Renal pelvis (tissue), 4 donors: ENCODE results near the gene MRPL39. TPM values are rescaled to one million over a fixed set of nuclear protein-coding genes. Genes with fewer than 3 reads are reported as not detected.

Experiments
- DNase-seq: peaks from one replicate; pipeline ENCODE4 v3.0.0-alpha.2; 2013
- polyA plus RNA-seq, 3 donors: library from polyadenylated mRNA; unstranded; fragments of 120-200 nt; gene quantifications; one replicate each; pipeline ENCODE4 v1.2.1, GENCODE V29; 2013; ENCODE audit not compliant: insufficient read length in 3 of 3

MRPL39 gene
- polyA plus RNA-seq, 3 donors = 36.2 to 43.0 (median 37.9) TPM

- no peak for DNase-seq
These were observed 33.7 kb downstream of the MRPL39 start for GRCh38 chr21:25573409-25574206.

- no peak for DNase-seq
These were observed 34.4 kb downstream of the MRPL39 start for GRCh38 chr21:25572861-25573310.

GRCh38 chr21:25571726-25572121 is 35.6 kb downstream of the MRPL39 start:
- no peak for DNase-seq

- DNase-seq = no peak
These were observed 37.6 kb downstream of the MRPL39 start for GRCh38 chr21:25569711-25570110.

- DNase-seq = no peak
These were observed 38.2 kb downstream of the MRPL39 start for GRCh38 chr21:25569084-25569483.

- DNase-seq = peak; percentile 72
These were observed 39.0 kb downstream of the MRPL39 start for GRCh38 chr21:25568246-25568645.

- no peak for DNase-seq
These were observed 39.8 kb downstream of the MRPL39 start for GRCh38 chr21:25567472-25567871.

- no peak for DNase-seq
These were observed 40.6 kb downstream of the MRPL39 start for GRCh38 chr21:25566645-25567044.

- DNase-seq = no peak
These were observed 41.7 kb downstream of the MRPL39 start for GRCh38 chr21:25565272-25566211.

- DNase-seq = no peak
These were observed 42.8 kb downstream of the MRPL39 start for GRCh38 chr21:25564349-25564948.

- DNase-seq = no peak
These were observed 43.7 kb downstream of the MRPL39 start for GRCh38 chr21:25563361-25564116.

- no peak for DNase-seq
These were observed 44.6 kb downstream of the MRPL39 start for GRCh38 chr21:25562660-25563059.

- peak; percentile 39 for DNase-seq
These were observed 45.3 kb downstream of the MRPL39 start for GRCh38 chr21:25561668-25562641.

- DNase-seq = no peak
These were observed 46.4 kb downstream of the MRPL39 start for GRCh38 chr21:25560891-25561290.

- no peak for DNase-seq
These were observed 47.0 kb downstream of the MRPL39 start for GRCh38 chr21:25560271-25560685.

GRCh38 chr21:25559746-25560145 is 47.5 kb downstream of the MRPL39 start:
- no peak for DNase-seq

- no peak for DNase-seq
These were observed 49.2 kb downstream of the MRPL39 start for GRCh38 chr21:25558123-25558522.

- no peak for DNase-seq
These were observed 50.1 kb downstream of the MRPL39 start for GRCh38 chr21:25557180-25557579.

GRCh38 chr21:25556091-25556490 is 51.2 kb downstream of the MRPL39 start:
- no peak for DNase-seq

GRCh38 chr21:25555492-25555891 is 51.8 kb downstream of the MRPL39 start:
- DNase-seq = no peak
